GM19438 (cell line): ENCODE measurements around the gene SLC43A3.

Source experiments
- ATAC-seq: cut with Tn5 transposase; IDR thresholded peaks from one replicate; pipeline ENCODE4 v1.9.1; 2021; ENCODE audit warnings: low read depth; ENCODE audit not compliant: unreplicated experiment

The SLC43A3 gene

DNA sequence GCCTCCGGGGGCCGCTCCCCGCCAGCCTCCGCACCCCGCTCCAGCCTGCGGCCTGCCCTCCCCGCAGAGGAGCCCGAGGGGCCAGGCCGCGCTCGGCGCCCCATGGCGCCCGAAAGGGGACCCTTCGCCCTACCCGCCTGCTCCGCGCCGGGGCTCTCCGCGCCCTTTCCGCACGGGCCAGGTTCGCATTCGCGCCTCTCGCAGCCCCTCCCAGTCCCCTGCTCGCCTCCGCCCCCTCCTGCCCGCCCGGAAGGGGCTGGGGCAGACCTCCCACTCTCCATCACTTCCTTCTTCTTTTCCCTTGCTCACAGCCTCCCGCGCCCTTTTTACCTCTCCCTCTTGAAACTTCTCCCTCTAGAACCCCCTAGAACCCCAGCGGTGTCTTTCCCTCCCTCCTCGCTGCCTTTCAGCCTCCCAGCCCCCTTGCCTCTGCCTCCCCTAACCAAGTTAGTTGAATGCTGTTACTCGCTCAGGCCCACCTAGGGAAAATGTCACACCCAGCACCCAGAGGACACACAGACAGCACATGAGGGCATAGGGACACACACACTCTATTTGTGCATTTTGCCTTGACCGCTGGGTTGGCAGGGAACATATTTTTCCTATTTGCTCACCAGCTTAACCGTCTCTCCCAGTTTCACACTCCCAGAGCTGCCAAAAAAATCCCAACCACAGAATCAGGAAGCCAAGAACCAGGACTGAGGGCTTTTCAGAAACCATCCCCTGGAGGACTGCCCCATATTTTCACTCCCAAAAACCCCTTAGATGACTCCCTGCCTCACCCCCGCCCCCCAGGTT lies at the start of gene SLC43A3:
TSS of gene SLC43A3 (minus strand) at position 193 of the 798 bp plus-strand sequence. CDS start 949 bp downstream, outside the sequence.
- ATAC-seq = peak; percentile 52

DNA sequence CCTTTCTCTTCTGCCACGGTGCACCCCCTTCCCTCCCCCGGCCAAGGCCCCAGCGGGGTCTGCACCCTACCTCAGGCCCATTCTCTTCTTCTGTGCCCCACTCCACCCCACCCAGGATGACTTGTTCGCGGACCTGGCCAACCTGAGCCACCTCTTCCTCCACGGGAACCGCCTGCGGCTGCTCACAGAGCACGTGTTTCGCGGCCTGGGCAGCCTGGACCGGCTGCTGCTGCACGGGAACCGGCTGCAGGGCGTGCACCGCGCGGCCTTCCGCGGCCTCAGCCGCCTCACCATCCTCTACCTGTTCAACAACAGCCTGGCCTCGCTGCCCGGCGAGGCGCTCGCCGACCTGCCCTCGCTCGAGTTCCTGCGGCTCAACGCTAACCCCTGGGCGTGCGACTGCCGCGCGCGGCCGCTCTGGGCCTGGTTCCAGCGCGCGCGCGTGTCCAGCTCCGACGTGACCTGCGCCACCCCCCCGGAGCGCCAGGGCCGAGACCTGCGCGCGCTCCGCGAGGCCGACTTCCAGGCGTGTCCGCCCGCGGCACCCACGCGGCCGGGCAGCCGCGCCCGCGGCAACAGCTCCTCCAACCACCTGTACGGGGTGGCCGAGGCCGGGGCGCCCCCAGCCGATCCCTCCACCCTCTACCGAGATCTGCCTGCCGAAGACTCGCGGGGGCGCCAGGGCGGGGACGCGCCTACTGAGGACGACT lies 49.3 kb upstream of the SLC43A3 start:
- ATAC-seq = peak; percentile 32

DNA sequence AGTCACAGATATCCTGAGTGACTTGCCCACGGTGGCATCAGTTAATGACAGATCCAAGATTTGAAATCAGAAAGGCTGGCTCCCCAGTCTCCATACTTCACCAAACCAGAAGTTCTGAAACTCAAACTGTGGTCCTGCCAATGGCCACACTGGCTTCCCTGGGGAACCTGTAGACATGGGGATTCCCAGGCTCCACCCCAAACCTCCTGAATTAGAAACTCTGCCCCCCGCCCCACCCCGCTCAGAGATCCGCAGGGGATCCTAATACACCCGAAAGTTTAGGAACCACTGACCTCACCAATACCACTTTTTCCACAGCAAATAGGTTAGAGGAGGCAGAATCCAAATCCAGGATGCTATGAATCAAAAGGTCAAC lies 48.7 kb upstream of the SLC43A3 start:
- ATAC-seq = peak; percentile 16

DNA sequence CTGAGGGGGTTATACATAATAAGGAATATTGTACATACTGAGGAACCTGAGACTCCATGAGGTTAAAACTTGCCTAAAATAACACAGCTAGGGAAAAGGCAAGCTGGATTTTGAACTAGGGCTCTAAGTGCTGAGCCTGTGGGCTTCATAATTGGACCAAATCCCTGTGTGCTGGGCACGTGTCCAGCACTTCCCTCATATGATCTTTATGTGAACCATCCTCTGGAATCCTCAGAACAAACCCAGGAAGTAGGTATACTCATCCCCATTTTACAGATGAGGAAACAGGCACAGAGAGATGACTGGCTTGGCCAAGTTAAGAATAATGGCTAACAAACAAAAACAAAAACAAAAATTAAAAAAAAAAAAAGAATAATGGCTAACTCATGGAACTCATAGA lies 48.3 kb upstream of the SLC43A3 start:
- no peak for ATAC-seq

DNA sequence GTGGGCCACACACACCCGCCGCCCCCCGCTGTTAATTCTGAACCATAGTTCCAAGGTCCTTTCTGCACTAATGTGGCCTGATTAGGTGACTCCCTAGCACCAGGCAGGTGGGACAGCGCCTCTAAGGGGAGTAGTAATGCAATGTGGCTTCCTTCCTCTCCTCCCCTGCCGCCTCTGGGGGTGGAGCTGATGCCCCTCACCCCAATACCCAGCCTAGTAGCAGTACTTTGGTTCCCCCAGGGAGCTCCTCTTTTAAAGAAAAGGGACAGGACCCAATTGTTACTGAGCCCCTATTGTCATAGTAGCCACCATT lies 47.8 kb upstream of the SLC43A3 start:
- ATAC-seq = no peak

DNA sequence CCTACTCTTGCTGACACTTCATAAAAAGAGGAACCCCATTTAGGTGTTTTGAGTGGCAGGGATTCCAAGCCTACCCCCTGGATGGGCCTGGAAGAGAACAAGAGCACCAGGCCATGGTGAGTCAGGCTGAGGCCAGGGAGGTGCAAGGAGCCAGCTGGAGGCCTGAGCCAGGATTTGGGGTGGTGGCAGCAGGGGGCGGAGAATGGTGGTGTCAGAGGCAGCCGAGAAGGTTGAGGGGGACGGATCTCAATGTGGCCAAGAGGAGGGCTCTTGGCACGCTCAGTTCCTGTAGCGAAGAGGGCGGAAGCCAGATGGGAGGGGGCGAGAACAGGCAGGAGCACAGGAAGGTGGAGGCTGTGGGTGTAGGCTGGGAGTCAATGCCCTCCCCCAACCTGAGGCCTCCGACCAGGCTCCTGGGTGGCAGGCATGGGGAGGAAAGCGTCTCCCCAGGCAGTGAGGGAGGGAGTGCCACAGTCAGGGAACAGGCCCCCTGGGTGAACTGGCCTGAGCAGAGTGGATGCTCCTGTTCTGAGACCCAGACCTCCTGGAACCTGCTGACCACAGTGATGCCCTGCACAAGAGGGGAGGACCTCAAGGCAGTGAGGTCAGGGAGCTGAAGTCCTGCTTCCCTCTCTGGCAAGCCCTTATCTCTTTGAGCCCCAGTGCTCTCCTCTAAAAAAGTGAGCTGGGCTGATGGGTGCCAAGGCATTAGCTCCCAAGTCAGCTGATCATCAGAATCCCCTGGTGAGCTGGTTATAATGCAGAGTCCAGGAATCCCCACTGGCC lies 47.3 kb upstream of the SLC43A3 start:
- ATAC-seq = no peak

DNA sequence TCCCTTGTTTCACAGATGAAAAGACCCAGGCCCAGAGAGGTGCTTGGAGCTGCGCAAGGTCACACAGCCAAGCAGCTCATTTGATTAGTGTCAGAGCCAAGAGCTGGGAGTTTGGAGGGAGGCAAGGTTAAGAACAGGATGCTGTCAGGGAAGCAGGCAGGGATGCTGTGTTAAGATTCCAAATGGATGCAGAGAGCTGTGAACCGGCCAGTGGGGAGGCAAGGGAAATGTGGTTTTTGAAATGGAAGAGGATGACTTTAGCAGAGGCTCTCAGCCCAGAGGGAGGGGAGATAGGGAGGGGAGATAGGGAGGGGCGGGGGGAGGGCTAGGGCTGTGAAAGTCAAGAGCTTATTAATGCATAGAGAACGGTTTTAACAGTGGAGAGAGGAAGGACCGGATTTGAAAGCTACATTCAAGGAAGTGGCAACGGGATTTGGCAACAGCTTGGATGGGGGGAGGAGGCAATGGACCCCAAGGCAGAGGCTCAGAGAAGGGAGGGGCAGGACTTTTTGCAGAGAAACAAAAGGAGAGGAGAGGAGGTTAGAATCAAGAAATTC lies 46.4 kb upstream of the SLC43A3 start:
- no peak for ATAC-seq

DNA sequence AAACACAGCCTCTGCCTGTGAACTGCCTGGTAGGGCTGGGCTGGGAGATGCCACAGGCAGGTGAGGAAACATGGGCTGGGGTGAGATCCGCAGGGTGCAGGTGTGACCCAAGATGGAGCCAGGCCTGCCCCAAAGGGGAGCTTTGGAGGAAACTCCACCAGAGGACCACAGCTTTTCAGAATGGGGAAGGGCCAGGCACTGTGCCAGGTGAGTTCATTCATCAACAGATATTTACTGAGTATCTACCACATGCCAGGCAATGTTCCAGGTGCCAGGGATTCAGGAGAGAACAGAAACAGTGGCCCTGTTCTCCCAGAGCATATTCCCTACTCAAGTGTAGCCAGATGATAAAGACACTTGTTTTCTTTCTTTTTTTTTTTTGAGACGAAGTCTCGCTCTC lies 44.6 kb upstream of the SLC43A3 start:
- no peak for ATAC-seq

DNA sequence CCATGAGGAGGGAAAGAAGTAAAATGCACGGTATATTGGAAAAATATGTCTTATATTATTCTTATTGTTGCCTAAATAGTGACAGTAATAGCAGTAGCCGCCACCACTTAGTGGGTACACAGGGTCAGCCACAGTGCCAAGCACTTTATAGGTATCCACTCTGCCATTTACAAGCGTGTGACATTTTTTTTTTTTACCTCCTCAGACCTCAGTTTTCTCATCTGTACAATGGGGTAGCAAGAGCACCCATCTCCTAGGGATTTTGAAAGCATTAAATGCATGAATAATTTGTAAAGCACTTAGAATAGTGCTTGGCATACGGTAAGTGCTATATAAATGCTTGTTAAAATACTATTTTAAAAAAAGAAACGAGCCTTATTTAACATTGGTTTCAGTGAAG lies 42.3 kb upstream of the SLC43A3 start:
- no peak for ATAC-seq

DNA sequence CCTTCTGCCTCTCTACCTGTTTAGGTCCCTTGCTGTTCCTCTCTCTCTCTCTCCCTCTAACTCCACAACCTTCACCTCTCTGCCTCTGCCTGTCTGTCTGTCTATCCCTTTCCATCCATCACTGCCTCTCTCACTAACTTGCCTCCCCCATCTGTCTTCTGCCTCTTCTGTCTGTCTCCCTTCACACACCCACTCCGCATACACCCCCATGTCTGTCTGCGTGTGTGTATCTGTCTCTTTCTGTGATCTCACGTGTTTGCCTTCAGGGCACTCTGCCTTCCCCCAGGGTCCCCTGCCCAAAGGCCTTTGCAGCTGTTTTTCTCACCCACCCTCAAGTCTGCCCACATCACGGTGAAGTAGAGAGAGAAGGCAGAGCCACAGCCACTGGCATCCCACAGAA lies 41.4 kb upstream of the SLC43A3 start:
- ATAC-seq = no peak

DNA sequence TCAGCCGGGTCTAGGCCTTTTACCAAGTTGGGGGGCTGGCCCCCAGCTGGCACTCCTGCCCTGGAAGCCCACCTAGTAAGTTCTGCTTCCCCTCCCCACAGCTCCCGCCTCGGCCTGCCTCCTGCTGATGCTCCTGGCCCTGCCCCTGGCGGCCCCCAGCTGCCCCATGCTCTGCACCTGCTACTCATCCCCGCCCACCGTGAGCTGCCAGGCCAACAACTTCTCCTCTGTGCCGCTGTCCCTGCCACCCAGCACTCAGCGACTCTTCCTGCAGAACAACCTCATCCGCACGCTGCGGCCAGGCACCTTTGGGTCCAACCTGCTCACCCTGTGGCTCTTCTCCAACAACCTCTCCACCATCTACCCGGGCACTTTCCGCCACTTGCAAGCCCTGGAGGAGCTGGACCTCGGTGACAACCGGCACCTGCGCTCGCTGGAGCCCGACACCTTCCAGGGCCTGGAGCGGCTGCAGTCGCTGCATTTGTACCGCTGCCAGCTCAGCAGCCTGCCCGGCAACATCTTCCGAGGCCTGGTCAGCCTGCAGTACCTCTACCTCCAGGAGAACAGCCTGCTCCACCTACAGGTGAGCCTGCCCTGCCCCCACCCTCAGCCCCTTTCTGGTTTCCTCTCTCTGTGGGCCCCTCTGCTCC lies 40.7 kb upstream of the SLC43A3 start:
- no peak for ATAC-seq

DNA sequence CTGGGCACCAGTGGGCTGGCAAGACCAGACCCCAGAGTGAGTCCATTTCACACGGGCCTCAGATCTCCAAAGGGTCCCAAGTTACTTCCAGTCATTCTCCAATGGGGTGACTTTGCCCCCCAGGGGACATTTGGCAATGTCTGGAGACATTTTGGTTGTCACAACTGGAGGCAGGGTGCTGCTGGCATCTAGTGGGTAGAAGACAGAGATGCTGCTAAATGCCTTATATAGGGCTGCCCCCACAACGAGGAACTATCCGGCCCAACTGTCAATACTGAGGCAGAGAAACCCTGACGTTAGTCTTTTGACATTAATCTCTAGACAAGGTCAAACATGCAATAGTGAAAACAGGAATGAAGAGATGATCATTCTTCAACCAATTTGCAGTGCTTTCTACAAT lies 39.8 kb upstream of the SLC43A3 start:
- no peak for ATAC-seq

DNA sequence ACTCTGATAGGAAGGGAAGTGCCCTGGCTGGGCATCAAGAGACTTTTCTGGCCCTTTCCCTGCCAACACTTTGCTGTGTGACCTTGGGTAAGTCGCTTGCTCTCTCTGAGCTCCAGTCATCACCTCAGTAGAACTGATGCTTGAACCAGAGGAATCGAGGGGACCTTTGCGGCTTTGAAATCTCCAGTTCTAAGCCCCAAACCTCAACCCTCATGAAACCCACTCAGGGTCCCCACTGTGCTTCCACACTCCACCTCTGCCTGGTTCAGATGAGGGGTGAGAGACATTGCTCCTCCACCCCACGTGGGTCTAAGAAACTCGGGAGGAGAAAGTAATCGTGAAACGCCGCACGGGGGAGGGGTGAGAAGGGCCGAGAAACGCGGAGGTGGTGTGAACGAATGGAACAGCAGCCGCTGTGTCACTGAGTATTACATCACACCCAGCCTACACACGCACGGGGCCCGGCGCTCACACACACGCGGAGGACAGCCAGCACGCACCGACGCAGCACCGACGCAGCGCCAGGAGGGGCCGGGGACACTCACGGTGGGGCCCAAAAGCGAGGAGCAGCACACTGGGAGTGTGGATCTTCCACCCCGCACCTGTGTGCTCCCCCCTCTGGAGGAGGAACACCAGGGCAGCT lies 37.7 kb upstream of the SLC43A3 start:
- no peak for ATAC-seq

DNA sequence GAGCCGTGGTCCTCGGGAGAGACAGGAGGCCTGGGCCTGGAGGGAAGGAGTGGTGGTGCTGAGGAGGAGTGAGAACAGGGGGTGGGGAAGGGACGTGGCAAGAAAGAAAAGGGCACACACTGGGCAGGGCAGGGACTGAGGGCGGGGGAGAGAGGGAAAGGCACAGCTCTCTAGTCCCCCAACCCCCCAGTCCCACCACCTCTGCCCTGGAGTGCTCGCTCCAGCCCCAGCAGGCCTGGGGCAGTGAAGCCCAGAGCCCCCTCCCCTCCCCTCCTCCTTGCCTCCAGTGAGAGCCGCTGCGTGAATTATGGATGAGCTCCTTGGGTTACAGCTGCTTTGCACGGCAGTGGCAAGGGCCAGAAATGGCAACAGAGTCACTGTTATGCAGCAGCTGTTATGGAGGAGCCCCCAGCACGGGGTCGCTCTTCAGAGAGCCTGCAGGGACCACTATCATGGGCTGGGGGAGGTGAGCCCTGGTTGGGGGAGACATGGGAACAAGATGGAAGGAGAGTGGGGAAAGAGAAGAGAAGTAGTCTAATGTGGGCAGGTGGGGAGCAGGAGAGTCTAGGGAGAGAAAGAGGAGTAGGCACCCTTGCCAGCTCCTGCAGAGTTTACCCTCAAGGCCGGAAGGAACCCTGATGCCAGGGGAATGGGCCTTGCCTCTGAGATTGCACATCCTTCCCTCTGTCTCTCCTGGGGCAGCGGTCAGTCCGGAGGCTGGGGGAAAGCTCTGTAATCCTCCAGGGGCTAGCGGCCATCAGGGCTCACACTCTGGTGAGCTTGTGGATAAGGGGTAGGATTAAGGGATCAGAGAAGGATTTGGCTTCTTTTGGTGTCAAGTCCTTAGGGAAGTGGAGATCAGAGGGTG lies 37.0 kb upstream of the SLC43A3 start:
- no peak for ATAC-seq

DNA sequence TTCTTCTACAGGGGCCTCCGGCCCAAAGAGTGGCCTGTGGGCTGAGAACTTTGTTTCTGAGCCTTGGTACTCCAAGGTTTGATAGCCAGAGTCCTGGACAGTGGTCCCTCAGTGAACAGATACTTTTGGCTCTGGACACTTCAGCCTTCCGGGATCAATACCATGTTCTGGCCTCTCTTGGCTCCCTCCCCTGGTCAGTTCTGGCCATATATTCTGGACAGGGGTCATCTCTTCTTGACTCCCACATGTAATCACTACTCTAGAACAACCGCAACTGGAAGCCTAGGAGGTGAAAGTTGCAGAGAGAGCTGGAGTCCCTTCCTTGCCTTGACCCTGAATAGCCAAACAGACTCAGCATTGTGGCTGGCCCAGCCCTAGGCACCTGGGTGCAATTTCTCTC lies 35.7 kb upstream of the SLC43A3 start:
- no peak for ATAC-seq

DNA sequence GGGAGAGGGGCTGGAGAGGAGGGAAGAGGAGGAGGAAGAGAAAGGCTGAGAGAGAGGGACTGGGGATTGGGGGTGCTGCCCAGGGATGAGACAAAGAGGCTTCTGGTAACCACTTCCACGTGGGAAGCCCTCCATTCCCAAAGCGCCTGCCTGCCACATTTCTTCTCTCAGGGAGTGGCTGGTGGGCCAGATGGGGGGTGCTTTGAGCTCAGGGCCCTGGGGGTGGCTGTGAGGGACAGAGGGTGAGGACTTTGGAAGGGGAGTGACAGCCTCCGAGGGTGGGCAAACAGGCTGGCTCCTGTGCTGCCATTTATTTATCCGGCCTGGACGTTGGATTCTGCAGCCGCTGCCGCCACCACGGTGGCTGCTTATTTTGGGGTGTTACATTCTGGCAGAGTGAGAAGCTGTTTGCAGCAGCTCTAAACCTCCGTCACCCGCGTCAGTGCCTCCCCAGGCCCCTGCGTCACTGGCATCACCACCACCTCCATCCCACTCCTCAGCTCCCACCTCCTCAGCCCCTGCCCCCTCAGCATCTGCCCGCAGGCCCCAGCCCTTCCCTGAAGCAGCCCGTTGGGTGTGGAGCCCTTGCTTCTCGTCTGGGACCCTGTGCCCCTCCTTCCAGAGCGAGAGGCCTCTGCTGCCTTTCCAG lies 35.0 kb upstream of the SLC43A3 start:
- ATAC-seq = no peak

DNA sequence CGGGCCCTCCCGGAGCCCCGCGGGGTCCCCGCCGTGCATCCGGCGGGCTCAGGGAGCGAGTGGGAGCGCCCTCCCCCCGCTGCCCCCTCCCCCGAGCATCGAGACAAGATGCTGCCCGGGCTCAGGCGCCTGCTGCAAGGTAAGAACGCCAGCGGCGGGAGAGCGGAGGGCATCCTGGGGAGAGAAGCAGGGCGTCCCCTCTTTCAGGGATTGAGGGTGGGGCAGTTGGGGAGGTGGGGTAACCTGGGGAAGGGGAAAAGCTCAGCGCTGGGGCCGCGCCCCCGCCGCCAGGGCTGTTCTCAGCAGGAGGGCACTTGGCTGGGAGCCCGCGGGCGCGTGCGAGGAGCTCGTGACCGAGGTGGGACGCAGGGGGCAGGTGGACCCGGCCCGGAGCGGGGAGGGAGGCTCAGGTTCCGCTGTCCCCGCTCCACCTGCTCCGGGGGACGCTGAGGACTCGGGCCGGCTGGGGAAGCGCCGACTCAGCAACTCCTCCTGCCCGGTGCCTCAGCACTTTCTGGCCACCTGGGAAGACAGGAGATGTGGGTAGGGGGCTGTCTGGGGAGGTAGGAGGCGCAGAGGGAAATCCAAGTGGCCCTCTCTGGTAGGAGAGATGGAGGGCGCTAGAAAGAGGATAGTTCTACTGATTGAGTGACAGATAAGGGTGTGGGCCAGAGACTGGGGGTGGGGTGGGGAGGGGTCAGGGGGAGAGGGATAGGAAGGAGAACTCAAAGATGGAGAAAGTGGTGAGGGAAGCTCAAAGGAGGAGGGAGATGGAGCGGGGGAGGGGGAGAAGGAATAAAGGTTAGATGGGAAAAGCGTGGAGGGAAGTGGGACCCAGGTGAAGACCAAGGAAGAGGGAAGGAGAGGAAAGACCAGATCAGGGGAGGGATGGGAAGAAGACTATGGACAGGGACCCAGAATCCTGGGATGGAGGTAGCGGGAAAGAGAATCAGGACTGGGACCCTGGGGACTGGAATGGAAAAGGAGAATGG lies 34.1 kb upstream of the SLC43A3 start:
- ATAC-seq = no peak
